ENCODE measurements around the gene METAP1D. TPM values are rescaled to one million over a fixed set of nuclear protein-coding genes. Genes with fewer than 3 reads are reported as not detected.
A peak's percentile ranks its signal among the peaks of the same experiment; 100 is the strongest.
"Not testable (repeated sequence)": the region's sequence is repeated elsewhere in the genome, so short reads cannot be mapped to it uniquely, and the experiment has no call there.

The METAP1D gene
- total RNA-seq, 1 experiment from 2014 or later = 12.7 TPM

- no peak overlapping the region for H3K27ac ChIP-seq (ENCODE audit: low read depth, low read length, poor library complexity, severe bottlenecking)
- no peak for DNase-seq (ENCODE audit: low spot score)
- ChIA-PET CTCF (no interaction called here), POLR2A (ENCODE audit: low non-redundant PET) (no interaction called here)
- no peaks in the 10 kb centered on the region for H3K27me3 ChIP-seq (replicated peaks; ENCODE audit: insufficient read depth, low read depth, low read length, poor library complexity)
- TF ChIP-seq EZH2 (IDR thresholded peaks at IDR 0.05; ENCODE audit: borderline replicate concordance, low read depth, low read length, poor library complexity, severe bottlenecking) (no peak), CTCF (conservative IDR thresholded peaks at IDR 0.05; ENCODE audit: low read depth, low read length) (no peak)
- no peaks in the 10 kb centered on the region for H3K9me3 ChIP-seq (ENCODE audit: low read depth, low read length, poor library complexity, severe bottlenecking)
- H3K4me1 ChIP-seq (ENCODE audit: insufficient read depth, low read length, poor library complexity, severe bottlenecking) = peaks cover 10% of the 10 kb centered on the region
- H3K36me3 ChIP-seq (ENCODE audit: insufficient read depth, low read length, poor library complexity, severe bottlenecking) = no peaks in the 10 kb centered on the region
- intact Hi-C loops (cut with micrococcal nuclease; ENCODE audit: unreplicated experiment) = loop anchor here (10.0 kb wide), 1 partner anchor 1135 kb away; no protein-coding TSS in a partner anchor
- BruUV-seq (replicated peaks) = no TSS peak
- H3K4me3 ChIP-seq (ENCODE audit: low read depth, low read length, poor library complexity, severe bottlenecking) = no peak overlapping the region
These were observed 110.4 kb downstream of the METAP1D start for GRCh38 chr2:172109988-172110811.

GRCh38 chr2:172113617-172114016 lies 113.9 kb downstream of the METAP1D start:
- peak; percentile 79 for DNase-seq (ENCODE audit: low spot score)
- Histone ChIP-seq H3K4me1 (ENCODE audit: insufficient read depth, low read length, poor library complexity, severe bottlenecking) (peaks cover 3% of the 10 kb centered on the region), H3K36me3 (ENCODE audit: insufficient read depth, low read length, poor library complexity, severe bottlenecking) (no peaks in the 10 kb centered on the region), H3K9me3 (ENCODE audit: low read depth, low read length, poor library complexity, severe bottlenecking) (no peaks in the 10 kb centered on the region), H3K27ac (ENCODE audit: low read depth, low read length, poor library complexity, severe bottlenecking) (no peak overlapping the region), H3K27me3 (replicated peaks; ENCODE audit: insufficient read depth, low read depth, low read length, poor library complexity) (no peaks in the 10 kb centered on the region), H3K4me3 (ENCODE audit: low read depth, low read length, poor library complexity, severe bottlenecking) (no peak overlapping the region)
- POLR2A ChIA-PET (ENCODE audit: low non-redundant PET) = no interaction called here
- TF ChIP-seq EZH2 (IDR thresholded peaks at IDR 0.05; ENCODE audit: borderline replicate concordance, low read depth, low read length, poor library complexity, severe bottlenecking) (no peak), CTCF (conservative IDR thresholded peaks at IDR 0.05; ENCODE audit: low read depth, low read length) (peak; percentile 63)
- CTCF ChIA-PET = interaction anchor here (0.5 to 2.1 kb wide), 16 partner anchors 11 to 789 kb away, joined by 3 to 11 read pairs (median 4); partner anchors contain the start of gene DLX2
- no TSS peak for BruUV-seq (replicated peaks)
- intact Hi-C loops (cut with micrococcal nuclease; ENCODE audit: unreplicated experiment) = loop anchor here (2.0 kb wide), 1 partner anchor 539 kb away; no protein-coding TSS in a partner anchor

GRCh38 chr2:172114176-172114575 lies 114.4 kb downstream of the METAP1D start:
- intact Hi-C loops (cut with micrococcal nuclease; ENCODE audit: unreplicated experiment); DNase-seq (ENCODE audit: low spot score); BruUV-seq (replicated peaks); H3K36me3 ChIP-seq (ENCODE audit: insufficient read depth, low read length, poor library complexity, severe bottlenecking); H3K4me3 ChIP-seq (ENCODE audit: low read depth, low read length, poor library complexity, severe bottlenecking); H3K9me3 ChIP-seq (ENCODE audit: low read depth, low read length, poor library complexity, severe bottlenecking); H3K4me1 ChIP-seq (ENCODE audit: insufficient read depth, low read length, poor library complexity, severe bottlenecking); H3K27ac ChIP-seq (ENCODE audit: low read depth, low read length, poor library complexity, severe bottlenecking); H3K27me3 ChIP-seq (replicated peaks; ENCODE audit: insufficient read depth, low read depth, low read length, poor library complexity); POLR2A ChIA-PET (ENCODE audit: low non-redundant PET): not testable (repeated sequence)
- CTCF ChIA-PET = interaction anchor here (0.5 to 2.1 kb wide), 15 partner anchors 11 to 789 kb away, joined by 3 to 11 read pairs (median 4); partner anchors contain the start of gene DLX2
